HCT116 (cell line): ENCODE data around the gene PDZD4. TPM values are rescaled to one million over a fixed set of nuclear protein-coding genes. Genes with fewer than 3 reads are reported as not detected.

ENCODE experiments used
- ATAC-seq: fragments of 200-7000 bp; cut with Tn5 transposase; 2 replicates; pipeline ENCODE4 v1.9.1; 2020; ENCODE audit warnings: mild to moderate bottlenecking, moderate library complexity
- BruUV-seq: library from RNA; stranded (reverse); fragments of 400-500 nt; replicated peaks from 2 replicates; lab custom pipeline; 2021; lab: Mats Ljungman, UMichigan
- CTCF ChIA-PET: fragments of 300-600 bp; sonication (Branson Sonifier 250); formaldehyde crosslinking; loops from one replicate; lab custom pipeline; 2021; ENCODE audit warnings: antibody characterized with exemption; lab: Charles Lee
- POLR2A ChIA-PET: fragments of 300-600, 350-600 bp; sonication (Branson Sonifier 250); formaldehyde crosslinking; loops from one replicate; lab custom pipeline; 2021; ENCODE audit warnings: antibody characterized with exemption; lab: Charles Lee
- RAD21 ChIA-PET, 2 experiments: fragments of 300-600 bp; sonication (Branson Sonifier 250); formaldehyde crosslinking; loops; one replicate each; lab custom pipeline; 2023; ENCODE audit warnings: low total read pairs in 2 of 2; ENCODE audit not compliant: uncharacterized antibody in 2 of 2, unreplicated experiment in 2 of 2, low non-redundant PET in 1 of 2; lab: Charles Lee
- DNase-seq: peaks from one replicate; pipeline ENCODE4 v3.0.0-alpha.2; 2010; ENCODE audit warnings: low read depth, low spot score
- H2AFZ ChIP-seq: fragments of 200-600 bp; shearing (Covaris generic), sonication (generic); 2 replicates; pipeline ENCODE4 v1.6.1; 2017; ENCODE audit warnings: low read depth, mixed run types, mixed read lengths, antibody characterized with exemption, low read length; ENCODE audit not compliant: poor library complexity, severe bottlenecking
- H3K27ac ChIP-seq: 2 replicates; pipeline ENCODE4 v1.5.1; 2012; ENCODE audit warnings: low read depth, low read length
- H3K27me3 ChIP-seq: fragments of 200-600 bp; sonication (generic); 2 replicates; pipeline ENCODE4 v1.6.1; 2016; ENCODE audit warnings: mixed run types, low read length, mixed read lengths; ENCODE audit not compliant: insufficient read depth
- H3K36me3 ChIP-seq, 2 experiments: fragments of 200-500 bp in 1 of 2; fragments of 200-600 bp in 1 of 2; sonication (Bioruptor generic) in 1 of 2; sonication (generic) in 1 of 2; 2 replicates each; pipeline versions ENCODE4 v1.5.1 to v1.6.1; 2014 to 2016; ENCODE audit warnings: low read length in 2 of 2, inconsistent platforms in 1 of 2, mixed read lengths in 1 of 2, mixed run types in 1 of 2; ENCODE audit not compliant: insufficient read depth in 2 of 2, control insufficient read depth in 1 of 2
- H3K4me1 ChIP-seq, 2 experiments: fragments of 200-600 bp in 1 of 2; sonication (generic) in 1 of 2; 2 replicates each; pipeline versions ENCODE4 v1.5.1 to v1.6.1; 2012 to 2017; ENCODE audit warnings: low read length in 2 of 2, inconsistent platforms in 1 of 2, mild to moderate bottlenecking in 1 of 2, mixed read lengths in 1 of 2, mixed run types in 1 of 2, moderate library complexity in 1 of 2; ENCODE audit not compliant: insufficient read depth in 2 of 2, control insufficient read depth in 1 of 2
- H3K4me2 ChIP-seq: fragments of 200-600 bp; sonication (generic); 2 replicates; pipeline ENCODE4 v1.6.1; 2017; ENCODE audit warnings: mixed run types, low read length, mixed read lengths
- H3K4me3 ChIP-seq, 2 experiments: fragments of 200-600 bp in 1 of 2; sonication (generic) in 1 of 2; replicated peaks in 1 of 2; 2 replicates each; pipeline ENCODE4 v1.5.1; 2011 to 2016; ENCODE audit warnings: low read length in 2 of 2, control low read depth in 1 of 2, low read depth in 1 of 2, mild to moderate bottlenecking in 1 of 2, mixed read lengths in 1 of 2, mixed run types in 1 of 2
- H3K79me2 ChIP-seq: fragments of 200-600 bp; sonication (generic); 2 replicates; pipeline ENCODE4 v1.6.1; 2017; ENCODE audit warnings: mild to moderate bottlenecking, mixed run types, low read length, moderate library complexity, mixed read lengths; ENCODE audit not compliant: insufficient read depth
- H3K9ac ChIP-seq: fragments of 200-600 bp; sonication (generic); 2 replicates; pipeline ENCODE4 v1.6.1; 2016; ENCODE audit warnings: low read length, mixed read lengths
- H3K9me2 ChIP-seq: fragments of 200-600 bp; sonication (generic), shearing (Covaris generic); 2 replicates; pipeline ENCODE4 v1.6.1; 2017; ENCODE audit warnings: mixed run types, mild to moderate bottlenecking, moderate library complexity; ENCODE audit not compliant: insufficient read depth
- H3K9me3 ChIP-seq, 2 experiments: fragments of 200-500 bp in 1 of 2; fragments of 200-600 bp in 1 of 2; sonication (Bioruptor generic) in 1 of 2; sonication (generic) in 1 of 2; 2 replicates each; pipeline ENCODE4 v1.6.1; 2014 to 2017; ENCODE audit warnings: low read length in 2 of 2, mixed read lengths in 2 of 2, inconsistent platforms in 1 of 2, low read depth in 1 of 2, mild to moderate bottlenecking in 1 of 2, mixed run types in 1 of 2, moderate library complexity in 1 of 2; ENCODE audit not compliant: control insufficient read depth in 1 of 2, insufficient read depth in 1 of 2
- H4K20me1 ChIP-seq: fragments of 200-600 bp; sonication (generic), shearing (Covaris generic); 2 replicates; pipeline ENCODE4 v1.6.1; 2017; ENCODE audit warnings: mixed run types, mild to moderate bottlenecking, moderate library complexity; ENCODE audit not compliant: insufficient read depth
- ATF3 ChIP-seq: IDR thresholded peaks from 2 replicates; pipeline ENCODE4 v1.6.1; 2012
- CEBPB ChIP-seq: IDR thresholded peaks from 2 replicates; pipeline ENCODE4 v1.6.1; 2012; ENCODE audit warnings: low read depth
- ELF1 ChIP-seq: IDR thresholded peaks from 2 replicates; pipeline ENCODE4 v1.6.1; 2012; ENCODE audit warnings: low read depth, borderline replicate concordance
- EZH2 ChIP-seq: fragments of 200-600 bp; sonication (generic); IDR thresholded peaks from 2 replicates; pipeline ENCODE4 v1.6.1; 2017; ENCODE audit warnings: antibody characterized with exemption, mixed run types
- FOSL1 ChIP-seq: IDR thresholded peaks from 2 replicates; pipeline ENCODE4 v1.6.1; 2012; ENCODE audit warnings: low read depth
- MAX ChIP-seq: IDR thresholded peaks from 2 replicates; pipeline ENCODE4 v1.6.1; 2012
- POLR2AphosphoS5 ChIP-seq: IDR thresholded peaks from 2 replicates; pipeline ENCODE4 v1.6.1; 2011; ENCODE audit warnings: mild to moderate bottlenecking, low read depth, low read length, moderate library complexity
- RAD21 ChIP-seq: IDR thresholded peaks from 2 replicates; pipeline ENCODE4 v1.6.1; 2012; ENCODE audit warnings: low read depth, mild to moderate bottlenecking
- SP1 ChIP-seq: IDR thresholded peaks from 2 replicates; pipeline ENCODE4 v1.6.1; 2012; ENCODE audit warnings: low read depth
- SRF ChIP-seq: IDR thresholded peaks from 2 replicates; pipeline ENCODE4 v1.6.1; 2012; ENCODE audit warnings: low read depth
- ZNF274 ChIP-seq: fragments of 200-500 bp; sonication (Bioruptor generic); IDR thresholded peaks from 2 replicates; pipeline ENCODE4 v1.6.1; 2014; ENCODE audit warnings: mild to moderate bottlenecking, low read depth, low read length, inconsistent platforms
- intact Hi-C: fragments of 100-400 bp; cut with micrococcal nuclease; formaldehyde crosslinking; loops from 2 replicates; pipeline ENCODE4 v1.10.0; 2022
- total RNA-seq: library from RNA; stranded (reverse); gene quantifications from one replicate; pipeline ENCODE4 v1.2.1, GENCODE V29; 2021; ENCODE audit not compliant: unreplicated experiment
- TF ChIP-seq, protein P1 (sequence below): IDR thresholded peaks from 2 replicates; pipeline ENCODE4 v1.6.1; 2012; ENCODE audit warnings: low read depth

PDZD4 gene
- total RNA-seq, 1 experiment from 2014 or later: 0.30 TPM

DNA sequence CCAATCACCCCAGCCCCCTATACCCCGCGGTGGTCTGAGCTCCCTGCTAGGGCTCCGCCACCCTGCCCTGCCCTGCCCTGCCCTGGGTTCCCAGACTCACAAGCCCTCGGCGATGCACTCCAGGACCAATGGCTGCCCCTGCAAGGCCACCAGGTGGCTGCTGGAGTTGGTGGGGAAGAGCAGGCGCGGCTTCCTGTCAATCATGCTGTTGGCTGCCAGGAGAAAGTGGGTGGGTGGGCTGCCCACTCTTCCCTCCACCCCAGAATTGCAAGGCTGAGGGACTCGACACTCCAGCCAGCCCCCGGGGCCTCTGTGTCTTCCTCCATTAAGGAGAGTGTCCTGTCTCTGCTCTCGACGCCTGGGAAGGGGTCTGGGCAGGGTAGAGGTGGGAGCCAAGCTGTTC is 39.9 kb upstream of the PDZD4 start:
- ChIA-PET RAD21 (no interaction called here), CTCF (no interaction called here), POLR2A (no interaction called here)
- Histone ChIP-seq H3K9ac (no peak overlapping the region), H3K4me3 (no peak overlapping the region), H3K9me3 (no peaks in the 10 kb centered on the region), H4K20me1 (no peaks in the 10 kb centered on the region), H3K9me2 (no peaks in the 10 kb centered on the region), H3K27me3 (no peaks in the 10 kb centered on the region), H3K27ac (no peak overlapping the region), H3K79me2 (no peaks in the 10 kb centered on the region), H3K36me3 (no peaks in the 10 kb centered on the region), H3K4me2 (no peak overlapping the region), H2AFZ (no peak overlapping the region), H3K4me1 (no peaks in the 10 kb centered on the region)
- TF ChIP-seq RAD21 (no peak), MAX (no peak), ELF1 (no peak), SRF (no peak), CEBPB (no peak), ATF3 (no peak), FOSL1 (no peak), ZNF274 (no peak), POLR2AphosphoS5 (no peak), EZH2 (no peak), SP1 (no peak)
- TF ChIP-seq, protein P1, sequence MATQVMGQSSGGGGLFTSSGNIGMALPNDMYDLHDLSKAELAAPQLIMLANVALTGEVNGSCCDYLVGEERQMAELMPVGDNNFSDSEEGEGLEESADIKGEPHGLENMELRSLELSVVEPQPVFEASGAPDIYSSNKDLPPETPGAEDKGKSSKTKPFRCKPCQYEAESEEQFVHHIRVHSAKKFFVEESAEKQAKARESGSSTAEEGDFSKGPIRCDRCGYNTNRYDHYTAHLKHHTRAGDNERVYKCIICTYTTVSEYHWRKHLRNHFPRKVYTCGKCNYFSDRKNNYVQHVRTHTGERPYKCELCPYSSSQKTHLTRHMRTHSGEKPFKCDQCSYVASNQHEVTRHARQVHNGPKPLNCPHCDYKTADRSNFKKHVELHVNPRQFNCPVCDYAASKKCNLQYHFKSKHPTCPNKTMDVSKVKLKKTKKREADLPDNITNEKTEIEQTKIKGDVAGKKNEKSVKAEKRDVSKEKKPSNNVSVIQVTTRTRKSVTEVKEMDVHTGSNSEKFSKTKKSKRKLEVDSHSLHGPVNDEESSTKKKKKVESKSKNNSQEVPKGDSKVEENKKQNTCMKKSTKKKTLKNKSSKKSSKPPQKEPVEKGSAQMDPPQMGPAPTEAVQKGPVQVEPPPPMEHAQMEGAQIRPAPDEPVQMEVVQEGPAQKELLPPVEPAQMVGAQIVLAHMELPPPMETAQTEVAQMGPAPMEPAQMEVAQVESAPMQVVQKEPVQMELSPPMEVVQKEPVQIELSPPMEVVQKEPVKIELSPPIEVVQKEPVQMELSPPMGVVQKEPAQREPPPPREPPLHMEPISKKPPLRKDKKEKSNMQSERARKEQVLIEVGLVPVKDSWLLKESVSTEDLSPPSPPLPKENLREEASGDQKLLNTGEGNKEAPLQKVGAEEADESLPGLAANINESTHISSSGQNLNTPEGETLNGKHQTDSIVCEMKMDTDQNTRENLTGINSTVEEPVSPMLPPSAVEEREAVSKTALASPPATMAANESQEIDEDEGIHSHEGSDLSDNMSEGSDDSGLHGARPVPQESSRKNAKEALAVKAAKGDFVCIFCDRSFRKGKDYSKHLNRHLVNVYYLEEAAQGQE: no peak
- DNase-seq (no peak), ATAC-seq (no peak)
- intact Hi-C loops: no loop called here
- BruUV-seq: no TSS peak
